Endothelial cell of umbilical vein (primary cell): ENCODE data around the gene SSNA1.

Experiments
- CTCF ChIP-seq, 2 donors: IDR thresholded peaks; 1 replicate in 1 of 2; 2 replicates in 1 of 2; pipeline ENCODE4 v1.5.1; 2011; ENCODE audit warnings: low read length in 2 of 2, mild to moderate bottlenecking in 2 of 2, moderate library complexity in 2 of 2, control low read depth in 1 of 2, inconsistent platforms in 1 of 2, low read depth in 1 of 2; ENCODE audit not compliant: insufficient read depth in 1 of 2; ENCODE audit errors: extremely low read depth in 1 of 2
- MAX ChIP-seq: IDR thresholded peaks from 2 replicates; pipeline ENCODE4 v1.6.1; 2011; ENCODE audit not compliant: insufficient read depth, insufficient read length
- POLR2A ChIP-seq: IDR thresholded peaks from 2 replicates; pipeline ENCODE4 v1.6.1; 2012; ENCODE audit warnings: low read depth, mild to moderate bottlenecking, control low read depth, low read length
- POLR2AphosphoS5 ChIP-seq: IDR thresholded peaks from 2 replicates; pipeline ENCODE4 v1.6.1; 2012; ENCODE audit warnings: low read depth, mild to moderate bottlenecking, control low read depth, low read length, moderate library complexity; ENCODE audit not compliant: insufficient read depth

- no peak for TF ChIP-seq CTCF (IDR thresholded peaks at IDR 0.05; ENCODE audit: extremely low read depth in 1 of 2, insufficient read depth in 1 of 2, low read depth in 1 of 2, low read length in 2 of 2)
- no peak for TF ChIP-seq POLR2A
- no peak for TF ChIP-seq POLR2AphosphoS5
- no peak for TF ChIP-seq MAX
Measured at GRCh38 chr9:137214620-137215019, 26.1 kb downstream of the SSNA1 start.
